Measurements from ENCODE around the gene ACTR3. TPM values are rescaled to one million over a fixed set of nuclear protein-coding genes. Genes with fewer than 3 reads are reported as not detected.
"Not testable (repeated sequence)": the region's sequence is repeated elsewhere in the genome, so short reads cannot be mapped to it uniquely, and the experiment has no call there.

ACTR3 gene
- 138 TPM for polyA plus RNA-seq (2013)

GRCh38 chr2:113889471-113890252, at the start of gene ACTR3:
ACTR3 (plus strand) TSS chr2:113890089; CDS start chr2:113890280, 191 bp downstream.
- 0% methylated on average over 35 of the region's 51 CpGs for WGBS (ENCODE audit: insufficient coverage)
- CTCF ChIA-PET = interaction anchor here (1.4 to 1.8 kb wide), 4 partner anchors 10 to 24 kb away, joined by 3 to 4 read pairs (median 3); no protein-coding TSS in a partner anchor
- Histone ChIP-seq H3K36me3 (ENCODE audit: control insufficient read depth in 4 of 4, insufficient read depth in 4 of 4, low read length in 3 of 4) (peaks cover 0 to 12% (median 5%) of the 10 kb centered on the region in 4 experiments), H3K4me3 (ENCODE audit: control insufficient read depth in 1 of 7, extremely low read depth in 1 of 7, insufficient read depth in 4 of 7, low read depth in 2 of 7, low read length in 6 of 7) (peak within 1 kb of the TSS; percentile 75 to 98 (median 95)), H3K27me3 (replicated peaks in 2 of 5; ENCODE audit: control insufficient read depth in 4 of 5, insufficient read depth in 5 of 5, low read length in 4 of 5) (no peaks in the 10 kb centered on the region), H3K9me3 (ENCODE audit: control extremely low read depth in 1 of 5, control insufficient read depth in 4 of 5, insufficient read depth in 2 of 5, low read depth in 1 of 5, low read length in 4 of 5) (no peaks in the 10 kb centered on the region), H3K27ac (ENCODE audit: insufficient read depth in 1 of 2, low read depth in 1 of 2, low read length in 2 of 2, poor library complexity in 1 of 2, severe bottlenecking in 2 of 2) (peak within 1 kb of the TSS; percentile 90 to 96), H3K4me1 (ENCODE audit: control extremely low read depth in 1 of 4, control insufficient read depth in 4 of 4, insufficient read depth in 4 of 4, low read length in 3 of 4) (peaks cover 28 to 57% (median 41%) of the 10 kb centered on the region in 4 experiments)
- DNase-seq = peak; percentile 99 to 100 (median 99)
- POLR2A ChIA-PET = interaction anchor here (1.0 to 1.9 kb wide), 2 partner anchors 84 to 133 kb away, joined by 3 to 9 read pairs; partner anchors contain the start of gene SLC35F5

GRCh38 chr2:113840518-113840917, 49.4 kb upstream of the ACTR3 start:
- no peak for DNase-seq
- ChIA-PET POLR2A (no interaction called here), CTCF (interaction anchor here (0.8 kb wide), 1 partner anchor 11 kb away, joined by 3 read pairs; no protein-coding TSS in a partner anchor)
- Histone ChIP-seq H3K9me3 (ENCODE audit: control extremely low read depth in 1 of 5, control insufficient read depth in 4 of 5, insufficient read depth in 2 of 5, low read depth in 1 of 5, low read length in 4 of 5) (no peaks in the 10 kb centered on the region), H3K27ac (ENCODE audit: insufficient read depth in 1 of 2, low read depth in 1 of 2, low read length in 2 of 2, poor library complexity in 1 of 2, severe bottlenecking in 2 of 2) (no peak overlapping the region), H3K36me3 (ENCODE audit: control insufficient read depth in 4 of 4, insufficient read depth in 4 of 4, low read length in 3 of 4) (peaks cover 0 to 3% (median 0%) of the 10 kb centered on the region in 4 experiments), H3K4me3 (ENCODE audit: control insufficient read depth in 1 of 7, extremely low read depth in 1 of 7, insufficient read depth in 4 of 7, low read depth in 2 of 7, low read length in 6 of 7) (no peak overlapping the region), H3K27me3 (replicated peaks in 2 of 5; ENCODE audit: control insufficient read depth in 4 of 5, insufficient read depth in 5 of 5, low read length in 4 of 5) (no peaks in the 10 kb centered on the region), H3K4me1 (ENCODE audit: control extremely low read depth in 1 of 4, control insufficient read depth in 4 of 4, insufficient read depth in 4 of 4, low read length in 3 of 4) (no peaks in the 10 kb centered on the region)
- WGBS (ENCODE audit: insufficient coverage) = 100% methylated on average over 5 of the region's 7 CpGs

- WGBS (ENCODE audit: insufficient coverage) = 91% methylated on average over 6 of the region's 14 CpGs
- no peaks in the 10 kb centered on the region for H3K27me3 ChIP-seq (replicated peaks in 2 of 5; ENCODE audit: control insufficient read depth in 4 of 5, insufficient read depth in 5 of 5, low read length in 4 of 5)
- H3K4me1 ChIP-seq (ENCODE audit: control extremely low read depth in 1 of 4, control insufficient read depth in 4 of 4, insufficient read depth in 4 of 4, low read length in 3 of 4) = no peaks in the 10 kb centered on the region
- peaks cover 0 to 5% (median 0%) of the 10 kb centered on the region in 4 experiments for H3K36me3 ChIP-seq (ENCODE audit: control insufficient read depth in 4 of 4, insufficient read depth in 4 of 4, low read length in 3 of 4)
- peaks cover 0 to 2% (median 0%) of the 10 kb centered on the region in 5 experiments for H3K9me3 ChIP-seq (ENCODE audit: control extremely low read depth in 1 of 5, control insufficient read depth in 4 of 5, insufficient read depth in 2 of 5, low read depth in 1 of 5, low read length in 4 of 5)
- no peak overlapping the region for H3K27ac ChIP-seq (ENCODE audit: insufficient read depth in 1 of 2, low read depth in 1 of 2, low read length in 2 of 2, poor library complexity in 1 of 2, severe bottlenecking in 2 of 2)
- DNase-seq = no peak
- ChIA-PET CTCF (no interaction called here), POLR2A (no interaction called here)
- H3K4me3 ChIP-seq (ENCODE audit: control insufficient read depth in 1 of 7, extremely low read depth in 1 of 7, insufficient read depth in 4 of 7, low read depth in 2 of 7, low read length in 6 of 7) = no peak overlapping the region
These were observed 46.8 kb upstream of the ACTR3 start for GRCh38 chr2:113842919-113843736.

- H3K4me1 ChIP-seq (ENCODE audit: control extremely low read depth in 1 of 4, control insufficient read depth in 4 of 4, insufficient read depth in 4 of 4, low read length in 3 of 4); H3K4me3 ChIP-seq (ENCODE audit: control insufficient read depth in 1 of 7, extremely low read depth in 1 of 7, insufficient read depth in 4 of 7, low read depth in 2 of 7, low read length in 6 of 7); CTCF ChIA-PET; H3K36me3 ChIP-seq (ENCODE audit: control insufficient read depth in 4 of 4, insufficient read depth in 4 of 4, low read length in 3 of 4); POLR2A ChIA-PET; H3K27me3 ChIP-seq (replicated peaks in 2 of 5; ENCODE audit: control insufficient read depth in 4 of 5, insufficient read depth in 5 of 5, low read length in 4 of 5); DNase-seq; H3K27ac ChIP-seq (ENCODE audit: insufficient read depth in 1 of 2, low read depth in 1 of 2, low read length in 2 of 2, poor library complexity in 1 of 2, severe bottlenecking in 2 of 2); H3K9me3 ChIP-seq (ENCODE audit: control extremely low read depth in 1 of 5, control insufficient read depth in 4 of 5, insufficient read depth in 2 of 5, low read depth in 1 of 5, low read length in 4 of 5): not testable (repeated sequence)
- WGBS (ENCODE audit: insufficient coverage) = 100% methylated on average over 4 of the region's 4 CpGs
These were observed 46.2 kb upstream of the ACTR3 start for GRCh38 chr2:113843737-113844050.

GRCh38 chr2:113845261-113845660, 44.6 kb upstream of the ACTR3 start:
- POLR2A ChIA-PET = no interaction called here
- Histone ChIP-seq H3K4me1 (ENCODE audit: control extremely low read depth in 1 of 4, control insufficient read depth in 4 of 4, insufficient read depth in 4 of 4, low read length in 3 of 4) (no peaks in the 10 kb centered on the region), H3K9me3 (ENCODE audit: control extremely low read depth in 1 of 5, control insufficient read depth in 4 of 5, insufficient read depth in 2 of 5, low read depth in 1 of 5, low read length in 4 of 5) (peaks cover 0 to 2% (median 0%) of the 10 kb centered on the region in 5 experiments), H3K4me3 (ENCODE audit: control insufficient read depth in 1 of 7, extremely low read depth in 1 of 7, insufficient read depth in 4 of 7, low read depth in 2 of 7, low read length in 6 of 7) (no peak overlapping the region), H3K27ac (ENCODE audit: insufficient read depth in 1 of 2, low read depth in 1 of 2, low read length in 2 of 2, poor library complexity in 1 of 2, severe bottlenecking in 2 of 2) (no peak overlapping the region), H3K27me3 (replicated peaks in 2 of 5; ENCODE audit: control insufficient read depth in 4 of 5, insufficient read depth in 5 of 5, low read length in 4 of 5) (no peaks in the 10 kb centered on the region), H3K36me3 (ENCODE audit: control insufficient read depth in 4 of 4, insufficient read depth in 4 of 4, low read length in 3 of 4) (peaks cover 0 to 5% (median 0%) of the 10 kb centered on the region in 4 experiments)
- no CpG with 5 or more reads among the region's 3 CpGs for WGBS (ENCODE audit: insufficient coverage)
- DNase-seq = no peak
- CTCF ChIA-PET = no interaction called here

GRCh38 chr2:113845796-113846195, 44.1 kb upstream of the ACTR3 start:
- DNase-seq; H3K27ac ChIP-seq (ENCODE audit: insufficient read depth in 1 of 2, low read depth in 1 of 2, low read length in 2 of 2, poor library complexity in 1 of 2, severe bottlenecking in 2 of 2); H3K36me3 ChIP-seq (ENCODE audit: control insufficient read depth in 4 of 4, insufficient read depth in 4 of 4, low read length in 3 of 4); POLR2A ChIA-PET; H3K4me3 ChIP-seq (ENCODE audit: control insufficient read depth in 1 of 7, extremely low read depth in 1 of 7, insufficient read depth in 4 of 7, low read depth in 2 of 7, low read length in 6 of 7); H3K4me1 ChIP-seq (ENCODE audit: control extremely low read depth in 1 of 4, control insufficient read depth in 4 of 4, insufficient read depth in 4 of 4, low read length in 3 of 4); CTCF ChIA-PET; H3K9me3 ChIP-seq (ENCODE audit: control extremely low read depth in 1 of 5, control insufficient read depth in 4 of 5, insufficient read depth in 2 of 5, low read depth in 1 of 5, low read length in 4 of 5); H3K27me3 ChIP-seq (replicated peaks in 2 of 5; ENCODE audit: control insufficient read depth in 4 of 5, insufficient read depth in 5 of 5, low read length in 4 of 5): not testable (repeated sequence)
- 100% methylated on average over 1 of the region's 4 CpGs for WGBS (ENCODE audit: insufficient coverage)

GRCh38 chr2:113846429-113846828, 43.5 kb upstream of the ACTR3 start:
- Histone ChIP-seq H3K27me3 (replicated peaks in 2 of 5; ENCODE audit: control insufficient read depth in 4 of 5, insufficient read depth in 5 of 5, low read length in 4 of 5) (no peaks in the 10 kb centered on the region), H3K27ac (ENCODE audit: insufficient read depth in 1 of 2, low read depth in 1 of 2, low read length in 2 of 2, poor library complexity in 1 of 2, severe bottlenecking in 2 of 2) (no peak overlapping the region), H3K36me3 (ENCODE audit: control insufficient read depth in 4 of 4, insufficient read depth in 4 of 4, low read length in 3 of 4) (peaks cover 0 to 5% (median 0%) of the 10 kb centered on the region in 4 experiments), H3K4me3 (ENCODE audit: control insufficient read depth in 1 of 7, extremely low read depth in 1 of 7, insufficient read depth in 4 of 7, low read depth in 2 of 7, low read length in 6 of 7) (no peak overlapping the region), H3K4me1 (ENCODE audit: control extremely low read depth in 1 of 4, control insufficient read depth in 4 of 4, insufficient read depth in 4 of 4, low read length in 3 of 4) (no peaks in the 10 kb centered on the region), H3K9me3 (ENCODE audit: control extremely low read depth in 1 of 5, control insufficient read depth in 4 of 5, insufficient read depth in 2 of 5, low read depth in 1 of 5, low read length in 4 of 5) (peaks cover 0 to 2% (median 0%) of the 10 kb centered on the region in 5 experiments)
- POLR2A ChIA-PET = no interaction called here
- no peak for DNase-seq
- WGBS (ENCODE audit: insufficient coverage) = 100% methylated on average over 1 of the region's 2 CpGs
- CTCF ChIA-PET = no interaction called here

All from common myeloid progenitor, CD34-positive (primary cell).